GM21825 (cell line): ENCODE measurements around the gene SDC1.
"Not testable (repeated sequence)": the region's sequence is repeated elsewhere in the genome, so short reads cannot be mapped to it uniquely, and the experiment has no call there.

Experiments used
- ATAC-seq: cut with Tn5 transposase; IDR thresholded peaks from one replicate; pipeline ENCODE4 v1.9.1; 2021; ENCODE audit warnings: mild to moderate bottlenecking, moderate library complexity; ENCODE audit not compliant: unreplicated experiment

SDC1 gene

GRCh38 chr2:20199633-20200270 lies 25.2 kb downstream of the SDC1 start:
- no peak for ATAC-seq

DNA sequence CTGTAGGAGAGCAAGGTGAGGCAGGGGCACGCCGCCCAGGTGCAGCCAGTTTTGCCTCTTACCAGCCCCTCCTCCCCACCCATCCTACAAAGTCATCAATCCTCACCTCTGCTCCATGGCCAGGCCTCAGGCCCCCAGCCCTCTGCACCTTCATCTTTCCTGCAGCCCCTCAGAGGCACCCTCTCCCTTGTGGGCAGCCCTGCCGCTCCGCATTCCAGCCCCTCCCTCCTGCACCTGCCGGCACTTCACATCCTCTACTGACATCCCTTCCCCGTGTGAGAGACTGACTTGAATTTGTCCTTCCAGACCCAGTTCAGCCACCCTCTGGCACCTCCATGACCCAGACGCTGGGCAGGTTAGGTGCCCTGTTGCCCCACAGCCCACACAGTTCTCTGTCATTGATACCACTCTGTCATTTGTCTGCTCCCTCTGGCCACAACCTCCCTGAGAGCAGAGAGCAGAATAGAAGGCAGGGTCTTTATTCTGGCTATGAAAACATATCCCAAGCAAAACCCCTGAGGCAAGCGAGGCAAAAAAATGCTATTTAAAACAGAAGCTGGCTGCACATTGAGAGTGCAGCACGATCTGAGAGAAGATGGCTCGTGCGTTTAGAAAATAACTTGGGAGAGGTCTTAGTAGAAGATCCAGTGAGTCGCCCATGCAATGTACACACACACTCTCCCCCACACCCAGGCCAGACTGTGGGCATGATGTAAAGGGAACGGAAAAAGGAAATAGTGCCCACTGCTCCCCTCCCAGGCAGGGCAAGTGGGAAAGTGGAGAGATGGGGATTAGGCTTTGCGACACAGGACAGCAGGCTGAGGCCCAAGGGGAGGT lies 25.9 kb downstream of the SDC1 start:
- ATAC-seq, result no peak

DNA sequence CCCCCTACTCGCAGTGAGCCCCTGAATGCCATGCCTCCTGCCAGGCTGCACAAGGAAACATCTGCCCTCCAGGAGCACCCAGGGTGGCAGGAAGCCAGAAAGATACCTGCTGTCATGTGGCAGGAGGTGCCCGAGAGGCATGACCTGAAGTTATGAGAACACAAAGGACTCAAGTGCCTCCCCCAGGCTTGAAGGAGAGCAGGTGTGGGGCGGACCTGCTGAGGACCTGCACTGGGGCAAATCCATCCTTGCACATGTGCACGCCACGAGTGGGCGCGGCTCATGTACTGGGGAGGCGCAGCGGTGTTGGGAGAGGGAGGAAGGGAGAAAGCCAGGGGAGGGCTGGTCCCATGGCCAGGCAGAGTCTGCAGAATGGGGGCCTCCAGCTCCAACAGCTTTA lies 26.9 kb downstream of the SDC1 start:
- no peak for ATAC-seq

GRCh38 chr2:20197192-20197591 lies 27.7 kb downstream of the SDC1 start:
- ATAC-seq, result no peak

GRCh38 chr2:20196657-20197161 lies 28.2 kb downstream of the SDC1 start:
- no peak for ATAC-seq

- no peak for ATAC-seq
These were observed 28.8 kb downstream of the SDC1 start for GRCh38 chr2:20196053-20196656.

DNA sequence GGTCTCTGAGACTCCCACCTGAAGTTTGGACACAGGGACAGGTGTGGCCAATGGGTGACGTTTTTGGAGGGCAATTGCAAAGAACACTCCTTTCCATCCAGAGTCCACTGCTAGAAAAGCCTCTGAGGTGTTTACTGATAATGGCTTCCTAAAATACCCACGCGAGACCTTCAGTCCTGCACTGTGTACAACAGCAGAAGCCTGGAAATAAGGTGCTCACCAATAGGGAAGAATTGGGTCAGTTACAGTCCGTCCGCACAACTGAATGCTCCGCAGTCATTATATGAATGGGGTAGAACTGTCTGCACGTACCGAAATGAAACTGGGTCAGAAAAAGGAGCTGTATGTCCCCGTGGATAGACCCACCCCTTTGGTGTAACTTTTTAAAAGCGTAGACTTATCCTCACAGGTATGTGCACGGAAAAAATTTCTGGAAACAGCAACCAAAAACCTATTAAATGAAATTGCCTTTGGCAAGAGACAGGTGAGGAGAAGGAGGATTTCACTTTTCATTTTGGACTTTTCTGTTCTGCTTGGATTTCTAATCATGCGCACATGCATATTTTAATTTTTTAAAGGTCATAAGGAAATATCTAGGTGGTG lies 29.4 kb downstream of the SDC1 start:
- no peak for ATAC-seq

- not testable (repeated sequence) for ATAC-seq
These were observed 29.9 kb downstream of the SDC1 start for GRCh38 chr2:20195016-20195411.

GRCh38 chr2:20194097-20195015 lies 30.6 kb downstream of the SDC1 start:
- no peak for ATAC-seq

DNA sequence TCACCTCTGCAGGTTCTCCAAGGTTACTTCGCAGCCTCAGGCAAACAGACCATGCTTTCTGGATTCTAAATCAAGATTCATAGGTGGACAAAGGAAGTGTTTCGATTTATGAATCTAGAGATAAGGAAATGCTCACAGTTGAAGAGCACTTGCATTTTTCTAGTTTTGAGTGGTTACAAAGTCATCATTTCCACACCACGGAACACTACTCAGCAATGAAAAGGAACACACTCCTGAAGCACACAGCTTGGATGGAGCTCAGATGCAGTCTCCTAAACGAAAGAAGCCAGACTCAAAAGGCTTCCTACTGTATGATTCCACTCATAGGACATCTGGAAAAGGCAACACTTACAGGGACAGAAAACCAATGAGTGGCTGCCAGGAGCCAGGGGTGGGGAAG lies 31.7 kb downstream of the SDC1 start:
- no peak for ATAC-seq

DNA sequence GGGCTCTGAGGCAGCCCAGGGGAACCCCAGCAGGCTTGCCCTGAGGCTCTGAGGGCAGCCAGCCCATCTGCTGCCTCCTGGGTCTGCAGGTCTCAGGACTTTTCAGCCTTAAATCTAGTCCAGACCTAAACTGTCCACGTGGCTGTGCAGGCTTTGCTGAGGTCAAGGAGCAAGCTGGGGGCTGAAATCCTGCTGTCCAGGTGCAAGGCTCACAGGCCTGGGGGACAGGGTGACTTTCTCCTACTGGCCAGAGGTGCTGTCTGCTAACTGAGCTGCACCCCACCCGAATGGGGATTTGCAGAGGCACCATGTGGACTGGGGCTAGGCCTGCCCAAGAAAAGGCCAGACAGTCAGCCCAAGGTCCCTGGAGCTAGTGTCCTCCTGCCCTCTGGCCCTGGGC lies 32.1 kb downstream of the SDC1 start:
- no peak for ATAC-seq

DNA sequence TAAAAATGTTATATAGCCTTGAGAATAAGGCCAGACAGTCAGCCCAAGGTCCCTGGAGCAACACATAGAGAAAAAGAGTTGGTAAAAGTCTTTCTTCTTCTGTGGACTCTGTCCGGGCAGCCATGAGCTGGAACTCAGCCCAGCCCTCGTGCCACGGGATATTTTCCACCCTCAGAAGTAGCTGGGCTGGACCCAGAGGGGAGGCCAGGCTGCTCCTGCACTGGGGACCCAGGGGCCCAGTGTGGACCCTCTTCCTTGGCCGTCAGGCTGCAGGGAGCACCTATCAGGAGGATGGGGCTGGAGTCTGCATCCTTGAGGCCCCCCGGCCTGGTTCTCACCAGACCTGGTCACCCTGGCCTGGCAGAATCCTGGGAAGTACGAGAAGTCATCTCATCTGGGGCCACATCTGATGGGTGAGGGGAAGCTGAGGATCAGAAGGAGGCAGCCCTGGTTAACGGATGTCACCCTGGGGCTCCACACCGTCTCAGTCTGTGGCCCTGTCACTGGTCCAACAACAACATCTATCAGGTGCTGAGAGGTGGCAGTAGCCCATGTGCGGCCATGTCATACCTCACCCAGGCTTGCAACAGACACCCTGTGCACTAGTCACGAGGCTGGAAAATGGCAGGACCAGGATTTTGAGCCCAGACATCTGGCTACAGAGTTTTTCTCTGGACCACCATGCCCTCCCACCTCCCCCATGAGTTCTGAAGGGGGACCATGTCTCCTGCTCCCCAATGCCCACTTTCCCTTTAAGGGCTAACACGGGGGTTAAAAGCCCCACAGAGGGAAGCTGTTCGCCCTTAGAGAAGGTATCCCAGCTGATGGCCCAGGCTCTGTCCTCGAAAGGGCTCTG lies 33.0 kb downstream of the SDC1 start:
- no peak for ATAC-seq

DNA sequence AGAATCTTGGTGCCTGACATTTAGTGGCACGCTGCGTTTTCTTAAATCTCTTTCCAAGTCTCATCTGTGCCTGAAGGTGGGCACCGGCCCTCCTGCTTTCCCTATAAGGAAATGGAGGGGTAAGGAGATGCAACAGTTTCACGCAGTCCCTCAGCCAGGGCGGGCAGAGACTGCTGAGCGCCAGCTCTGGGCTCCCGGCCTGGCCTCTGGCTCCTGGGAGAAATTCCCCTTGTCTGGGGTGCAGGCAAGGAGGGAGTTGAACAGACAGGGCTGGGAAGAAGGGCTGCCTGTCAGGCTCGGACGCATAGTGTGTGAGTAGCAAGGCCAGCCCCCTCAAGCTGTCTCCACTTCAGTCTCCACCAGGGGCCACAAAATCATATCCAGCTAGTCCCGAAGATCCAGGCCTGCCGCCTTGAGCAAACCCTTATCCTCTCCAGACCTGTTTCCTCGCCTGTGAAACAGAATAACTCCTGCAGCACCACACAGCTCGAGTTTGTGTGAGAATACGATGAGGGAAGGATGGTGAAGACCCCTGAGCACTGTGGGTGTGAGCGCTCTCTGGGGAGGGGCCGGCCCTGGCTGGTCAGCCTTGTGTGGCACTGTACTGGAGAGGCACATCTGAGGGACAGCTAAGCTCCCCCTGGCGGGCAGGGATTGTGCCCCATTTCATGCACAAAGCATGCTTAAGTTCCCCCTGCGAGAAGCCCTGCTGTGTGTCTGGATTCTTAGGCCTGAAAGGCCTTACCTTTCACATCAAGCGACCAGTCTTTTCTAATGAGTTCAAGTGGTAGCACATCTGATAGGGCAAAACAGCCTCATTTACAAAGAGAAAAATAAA lies 33.8 kb downstream of the SDC1 start:
- ATAC-seq, result no peak

GRCh38 chr2:20190170-20190569 lies 34.8 kb downstream of the SDC1 start:
- ATAC-seq, result no peak

DNA sequence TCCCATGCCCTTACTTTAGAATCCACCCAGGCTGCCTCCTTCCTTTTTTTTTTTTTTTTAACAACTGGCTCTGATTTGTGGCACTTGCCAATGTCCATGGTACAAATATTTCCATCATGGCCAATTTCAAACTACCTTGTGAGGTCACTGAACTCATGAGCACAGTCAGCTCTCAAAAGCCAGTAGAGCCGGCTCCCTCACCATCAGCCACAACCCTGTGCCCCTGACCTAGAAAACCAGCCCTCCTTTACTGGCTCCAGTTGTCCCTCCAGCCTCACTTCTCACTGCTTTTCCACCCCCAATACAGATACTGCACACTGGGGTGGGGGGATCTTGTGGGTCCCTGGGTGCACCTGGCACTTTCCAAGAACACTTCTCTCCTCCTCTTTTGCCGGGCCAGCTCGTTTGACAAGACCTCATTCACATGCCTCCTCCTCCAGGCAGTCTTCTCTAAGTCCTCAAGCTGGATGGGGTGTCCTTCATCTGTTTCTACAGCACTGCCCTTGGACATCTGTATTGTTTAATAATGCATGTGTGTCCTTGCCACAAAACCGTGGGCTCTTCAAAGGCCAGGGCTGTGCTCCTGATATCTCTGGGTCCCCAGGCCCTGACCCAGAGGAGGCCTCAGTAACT lies 35.5 kb downstream of the SDC1 start:
- ATAC-seq, result no peak

GRCh38 chr2:20188851-20189250 lies 36.1 kb downstream of the SDC1 start:
- no peak for ATAC-seq

- no peak for ATAC-seq
These were observed 36.7 kb downstream of the SDC1 start for GRCh38 chr2:20188201-20188600.

GRCh38 chr2:20187331-20187730 lies 37.6 kb downstream of the SDC1 start:
- no peak for ATAC-seq
